GM12878 (cell line): ENCODE data around the gene ATL2. TPM values are rescaled to one million over a fixed set of nuclear protein-coding genes. Genes with fewer than 3 reads are reported as not detected.

Source experiments
- ATAC-seq: fragments of 200-7000 bp; cut with Tn5 transposase; 3 replicates; pipeline ENCODE4 v1.9.1; 2020; ENCODE audit warnings: mild to moderate bottlenecking, moderate library complexity
- BruUV-seq: library from RNA; stranded (reverse); fragments of 400-500 nt; replicated peaks from 2 replicates; lab custom pipeline; 2021; lab: Mats Ljungman, UMichigan
- CTCF ChIA-PET: fragments of 300-600 bp; sonication (Branson Sonifier 250); formaldehyde crosslinking; extraction: SDS; loops from one replicate; lab custom pipeline; 2021; ENCODE audit warnings: inconsistent platforms; lab: Yijun Ruan, JAX
- POLR2A ChIA-PET: fragments of 350-600 bp; formaldehyde crosslinking; extraction: SDS; loops from one replicate; lab custom pipeline; 2021; ENCODE audit warnings: inconsistent platforms; lab: Charles Lee
- RAD21 ChIA-PET: fragments of 300-600 bp; sonication (Branson Sonifier 250); formaldehyde crosslinking; loops from one replicate; lab custom pipeline; 2023; ENCODE audit warnings: antibody characterized with exemption; ENCODE audit not compliant: unreplicated experiment; lab: Charles Lee
- SMC1A ChIA-PET: fragments of 300-600 bp; sonication (Branson Sonifier 250); formaldehyde crosslinking; loops from one replicate; lab custom pipeline; 2023; ENCODE audit not compliant: unreplicated experiment, uncharacterized antibody; lab: Charles Lee
- DNase-seq: peaks from one replicate; pipeline ENCODE4 v3.0.0-alpha.2; 2011; ENCODE audit warnings: low read depth, low spot score
- FAIRE-seq: peaks from 3 replicates; lab custom pipeline; 2011; peaks lifted over from hg19 to GRCh38; lab: Jason Lieb, UNC
- H2AFZ ChIP-seq: 2 replicates; pipeline ENCODE4 v1.6.0; 2011; ENCODE audit warnings: low read depth, low read length, control low read depth; ENCODE audit not compliant: control insufficient read depth
- H3K27ac ChIP-seq: 2 replicates; pipeline ENCODE4 v1.5.1; 2011; ENCODE audit warnings: control low read depth; ENCODE audit not compliant: control insufficient read depth, insufficient read depth
- H3K27me3 ChIP-seq, 2 experiments: replicated peaks in 1 of 2; 2 replicates each; pipeline versions ENCODE4 v1.6.0 to v1.6.1; 2011; ENCODE audit warnings: low read length in 1 of 2; ENCODE audit not compliant: control insufficient read depth in 2 of 2, insufficient read depth in 2 of 2
- H3K36me3 ChIP-seq, 2 experiments: 2 replicates each; pipeline ENCODE4 v1.5.1; 2011; ENCODE audit warnings: low read length in 1 of 2; ENCODE audit not compliant: control insufficient read depth in 2 of 2, insufficient read depth in 2 of 2
- H3K4me1 ChIP-seq: 2 replicates; pipeline ENCODE4 v1.6.1; 2011; ENCODE audit warnings: mild to moderate bottlenecking, low read length, moderate library complexity, mixed read lengths; ENCODE audit not compliant: control insufficient read depth, insufficient read depth
- H3K4me2 ChIP-seq: 2 replicates; pipeline ENCODE4 v1.6.0; 2011; ENCODE audit warnings: control low read depth; ENCODE audit not compliant: control insufficient read depth, insufficient read depth
- H3K4me3 ChIP-seq: fragments of 200-600 bp; sonication (generic); 2 replicates; pipeline ENCODE4 v1.5.1; 2016
- H3K79me2 ChIP-seq: 2 replicates; pipeline ENCODE4 v1.6.0; 2011; ENCODE audit warnings: low read length; ENCODE audit not compliant: control insufficient read depth, insufficient read depth
- H3K9ac ChIP-seq: 2 replicates; pipeline ENCODE4 v1.8.0; 2011; ENCODE audit warnings: low read length, control low read depth, mixed read lengths; ENCODE audit not compliant: control insufficient read depth, insufficient read depth
- H3K9me3 ChIP-seq: replicated peaks from 3 replicates; pipeline ENCODE4 v1.5.1; 2011; ENCODE audit warnings: mild to moderate bottlenecking, low read length; ENCODE audit not compliant: control insufficient read depth, insufficient read depth
- H4K20me1 ChIP-seq: 2 replicates; pipeline ENCODE4 v1.6.0; 2011; ENCODE audit not compliant: control insufficient read depth, insufficient read depth
- ASH2L ChIP-seq: fragments of 300-600, 200-600 bp; sonication (generic); IDR thresholded peaks from 2 replicates; pipeline ENCODE4 v1.6.1; 2017; ENCODE audit warnings: low read depth, mild to moderate bottlenecking, borderline replicate concordance
- BCL11A ChIP-seq: IDR thresholded peaks from 2 replicates; pipeline ENCODE4 v1.6.1; 2011; ENCODE audit warnings: low read depth, low read length
- CBFB ChIP-seq: IDR thresholded peaks from 2 replicates; pipeline ENCODE4 v1.6.1; 2016; ENCODE audit warnings: antibody characterized with exemption, low read depth
- CHD1 ChIP-seq: IDR thresholded peaks from 2 replicates; pipeline ENCODE4 v1.6.1; 2012; ENCODE audit warnings: low read depth, low read length, improper control_type of control experiment
- GATAD2B ChIP-seq: fragments of 450-650 bp; conservative IDR thresholded peaks from 2 replicates; pipeline ENCODE4 v1.6.1; 2017; ENCODE audit warnings: low read depth, mild to moderate bottlenecking, moderate library complexity
- IKZF1 ChIP-seq: fragments of 450-650 bp; conservative IDR thresholded peaks from 2 replicates; pipeline ENCODE4 v1.6.1; 2017; ENCODE audit warnings: antibody characterized with exemption, mild to moderate bottlenecking
- NBN ChIP-seq: fragments of 450-650 bp; IDR thresholded peaks from 2 replicates; pipeline ENCODE4 v1.6.1; 2016
- NR2F1 ChIP-seq: fragments of 450-650 bp; conservative IDR thresholded peaks from 2 replicates; pipeline ENCODE4 v1.6.1; 2017; ENCODE audit warnings: mild to moderate bottlenecking
- RCOR1 ChIP-seq: conservative IDR thresholded peaks from 2 replicates; pipeline ENCODE4 v1.6.1; 2012; ENCODE audit warnings: low read depth, low read length, improper control_type of control experiment
- RFX5 ChIP-seq: IDR thresholded peaks from 2 replicates; pipeline ENCODE4 v1.6.1; 2011; ENCODE audit warnings: low read depth, low read length, improper control_type of control experiment
- TBL1XR1 ChIP-seq: IDR thresholded peaks from 2 replicates; pipeline ENCODE4 v1.6.1; 2012; ENCODE audit warnings: low read depth, low read length, improper control_type of control experiment
- ZNF207 ChIP-seq: fragments of 450-650 bp; IDR thresholded peaks from 2 replicates; pipeline ENCODE4 v1.6.1; 2014; ENCODE audit warnings: antibody characterized with exemption, mild to moderate bottlenecking, borderline replicate concordance
- ZNF274 ChIP-seq: IDR thresholded peaks from one replicate; pipeline ENCODE4 v1.8.0; 2011; ENCODE audit not compliant: insufficient read length, insufficient read depth
- WGBS: methylation state at CpG from one replicate; pipeline ENCODE4 v1.1.6; 2016; ENCODE audit warnings: low lambda C conversion rate; ENCODE audit not compliant: insufficient replicate concordance, insufficient coverage; ENCODE audit errors: missing lambda C conversion rate; 5-methylcytosine and 5-hydroxymethylcytosine counted together
- in situ Hi-C: fragments of 300-500 bp; cut with MboI; formaldehyde crosslinking; loops from 9 replicates; pipeline ENCODE4 v1.14.3; 2018; ENCODE audit warnings: mixed read lengths
- intact Hi-C: fragments of 100-400 bp; cut with micrococcal nuclease; formaldehyde crosslinking; loops from one replicate; pipeline ENCODE4 v1.14.2; 2022; ENCODE audit not compliant: unreplicated experiment
- polyA plus RNA-seq, 11 experiments: library from polyadenylated mRNA; depleted of rRNA in 4 of 11; unstranded in 6 of 11; stranded (reverse) in 5 of 11; fragments of >200 nt; fragmentation: Nextera tagmentation in 4 of 11; fragmentation: Illumina TruSeq in 1 of 11; extraction: Ambion mirVana in 4 of 11; extraction: Trizol in 1 of 11; gene quantifications; 1 replicate in 1 of 11; 2 replicates in 10 of 11; pipeline versions ENCODE4 v1.2.1 to v1.2.3, GENCODE V29; 2011 to 2016; ENCODE audit warnings: inconsistent platforms in 2 of 11, missing spikeins in 2 of 11, low read depth in 1 of 11
- total RNA-seq, 4 experiments: library from RNA; depleted of rRNA in 3 of 4; stranded (reverse); fragments of >200 nt in 3 of 4; fragmentation: Illumina TruSeq in 1 of 4; extraction: Trizol in 1 of 4; gene quantifications; 2 replicates each; pipeline versions ENCODE4 v1.2.1 to v1.2.3, GENCODE V29; 2013 to 2021
- TF ChIP-seq, protein P1 (sequence below): fragments of 450-650 bp; IDR thresholded peaks from 2 replicates; pipeline ENCODE4 v1.6.1; 2017; ENCODE audit warnings: mild to moderate bottlenecking, moderate library complexity
- TF ChIP-seq, protein P2 (sequence below): IDR thresholded peaks from 2 replicates; pipeline ENCODE4 v1.6.1; 2011; ENCODE audit warnings: low read depth, low read length, improper control_type of control experiment, borderline replicate concordance
- TF ChIP-seq, protein P3 (sequence below): fragments of 450-650 bp; IDR thresholded peaks from 2 replicates; pipeline ENCODE4 v1.6.1; 2016; ENCODE audit warnings: mild to moderate bottlenecking

ATL2 gene
- total and polyA plus RNA-seq, 10 of the 15 experiments (the other 5 are each of a cell fraction or from before 2014, with no cell fraction given), result 8.6 to 51.5 (median 41.8) TPM

DNA sequence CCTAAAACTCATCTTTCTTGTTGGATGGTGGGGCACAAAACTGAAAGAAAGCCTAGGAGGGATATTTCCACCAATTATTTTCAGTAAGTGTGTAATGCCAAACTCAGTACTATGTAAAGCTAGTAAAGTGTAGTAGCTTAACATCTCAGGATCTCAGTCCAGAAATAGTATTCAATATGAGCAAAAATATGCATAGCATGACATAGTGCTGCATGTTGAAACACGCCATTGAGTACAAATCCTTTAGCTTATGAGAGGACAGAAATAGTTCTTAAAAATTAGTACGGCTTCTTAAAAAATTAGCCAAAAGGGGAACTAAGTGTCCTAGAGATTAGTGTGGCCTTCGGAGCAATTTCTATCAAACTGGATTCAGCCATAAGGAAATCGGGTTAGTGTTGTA, 21.7 kb upstream of the ATL2 start:
- POLR2A ChIA-PET, result no interaction called here
- no peak overlapping the region for H3K4me2 ChIP-seq

More for the DNA sequence above, 21.7 kb upstream of the ATL2 start:
- no peak for FAIRE-seq
- WGBS, result 52% methylated on average over 4 of the region's 4 CpGs
- Histone ChIP-seq H3K27ac (no peak overlapping the region), H2AFZ (no peak overlapping the region), H3K27me3 (no peaks in the 10 kb centered on the region), H3K9me3 (peaks cover 2% of the 10 kb centered on the region; the same call in 2 of the 3 replicates), H3K9ac (no peak overlapping the region), H4K20me1 (no peaks in the 10 kb centered on the region), H3K79me2 (no peaks in the 10 kb centered on the region), H3K36me3 (no peaks in the 10 kb centered on the region), H3K4me1 (no peaks in the 10 kb centered on the region), H3K4me3 (no peak overlapping the region)
- in situ Hi-C loops, result no loop called here
- BruUV-seq, result no TSS peak
- ChIA-PET CTCF (interaction anchor here (0.7 kb wide), 1 partner anchor 30 kb away, joined by 4 read pairs; no protein-coding TSS in a partner anchor), RAD21 (no interaction called here), SMC1A (interaction anchor here (0.6 to 1.4 kb wide), 3 partner anchors 19 to 40 kb away, joined by 3 read pairs; no protein-coding TSS in a partner anchor)
- ATAC-seq, result no peak
- TF ChIP-seq RCOR1, result no peak
- TF ChIP-seq IKZF1, result no peak
- TF ChIP-seq ZNF274, result no peak
- no peak for TF ChIP-seq CHD1
- TF ChIP-seq, protein P1, sequence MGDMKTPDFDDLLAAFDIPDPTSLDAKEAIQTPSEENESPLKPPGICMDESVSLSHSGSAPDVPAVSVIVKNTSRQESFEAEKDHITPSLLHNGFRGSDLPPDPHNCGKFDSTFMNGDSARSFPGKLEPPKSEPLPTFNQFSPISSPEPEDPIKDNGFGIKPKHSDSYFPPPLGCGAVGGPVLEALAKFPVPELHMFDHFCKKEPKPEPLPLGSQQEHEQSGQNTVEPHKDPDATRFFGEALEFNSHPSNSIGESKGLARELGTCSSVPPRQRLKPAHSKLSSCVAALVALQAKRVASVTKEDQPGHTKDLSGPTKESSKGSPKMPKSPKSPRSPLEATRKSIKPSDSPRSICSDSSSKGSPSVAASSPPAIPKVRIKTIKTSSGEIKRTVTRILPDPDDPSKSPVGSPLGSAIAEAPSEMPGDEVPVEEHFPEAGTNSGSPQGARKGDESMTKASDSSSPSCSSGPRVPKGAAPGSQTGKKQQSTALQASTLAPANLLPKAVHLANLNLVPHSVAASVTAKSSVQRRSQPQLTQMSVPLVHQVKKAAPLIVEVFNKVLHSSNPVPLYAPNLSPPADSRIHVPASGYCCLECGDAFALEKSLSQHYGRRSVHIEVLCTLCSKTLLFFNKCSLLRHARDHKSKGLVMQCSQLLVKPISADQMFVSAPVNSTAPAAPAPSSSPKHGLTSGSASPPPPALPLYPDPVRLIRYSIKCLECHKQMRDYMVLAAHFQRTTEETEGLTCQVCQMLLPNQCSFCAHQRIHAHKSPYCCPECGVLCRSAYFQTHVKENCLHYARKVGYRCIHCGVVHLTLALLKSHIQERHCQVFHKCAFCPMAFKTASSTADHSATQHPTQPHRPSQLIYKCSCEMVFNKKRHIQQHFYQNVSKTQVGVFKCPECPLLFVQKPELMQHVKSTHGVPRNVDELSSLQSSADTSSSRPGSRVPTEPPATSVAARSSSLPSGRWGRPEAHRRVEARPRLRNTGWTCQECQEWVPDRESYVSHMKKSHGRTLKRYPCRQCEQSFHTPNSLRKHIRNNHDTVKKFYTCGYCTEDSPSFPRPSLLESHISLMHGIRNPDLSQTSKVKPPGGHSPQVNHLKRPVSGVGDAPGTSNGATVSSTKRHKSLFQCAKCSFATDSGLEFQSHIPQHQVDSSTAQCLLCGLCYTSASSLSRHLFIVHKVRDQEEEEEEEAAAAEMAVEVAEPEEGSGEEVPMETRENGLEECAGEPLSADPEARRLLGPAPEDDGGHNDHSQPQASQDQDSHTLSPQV, result no peak
- TF ChIP-seq TBL1XR1, result no peak
- TF ChIP-seq, protein P2, sequence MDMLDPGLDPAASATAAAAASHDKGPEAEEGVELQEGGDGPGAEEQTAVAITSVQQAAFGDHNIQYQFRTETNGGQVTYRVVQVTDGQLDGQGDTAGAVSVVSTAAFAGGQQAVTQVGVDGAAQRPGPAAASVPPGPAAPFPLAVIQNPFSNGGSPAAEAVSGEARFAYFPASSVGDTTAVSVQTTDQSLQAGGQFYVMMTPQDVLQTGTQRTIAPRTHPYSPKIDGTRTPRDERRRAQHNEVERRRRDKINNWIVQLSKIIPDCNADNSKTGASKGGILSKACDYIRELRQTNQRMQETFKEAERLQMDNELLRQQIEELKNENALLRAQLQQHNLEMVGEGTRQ, result no peak
- TF ChIP-seq CBFB, result no peak
- TF ChIP-seq RFX5, result no peak
- TF ChIP-seq ASH2L, result no peak
- TF ChIP-seq ZNF207, result no peak
- no peak for TF ChIP-seq NR2F1
- no peak for TF ChIP-seq GATAD2B
- TF ChIP-seq, protein P3, sequence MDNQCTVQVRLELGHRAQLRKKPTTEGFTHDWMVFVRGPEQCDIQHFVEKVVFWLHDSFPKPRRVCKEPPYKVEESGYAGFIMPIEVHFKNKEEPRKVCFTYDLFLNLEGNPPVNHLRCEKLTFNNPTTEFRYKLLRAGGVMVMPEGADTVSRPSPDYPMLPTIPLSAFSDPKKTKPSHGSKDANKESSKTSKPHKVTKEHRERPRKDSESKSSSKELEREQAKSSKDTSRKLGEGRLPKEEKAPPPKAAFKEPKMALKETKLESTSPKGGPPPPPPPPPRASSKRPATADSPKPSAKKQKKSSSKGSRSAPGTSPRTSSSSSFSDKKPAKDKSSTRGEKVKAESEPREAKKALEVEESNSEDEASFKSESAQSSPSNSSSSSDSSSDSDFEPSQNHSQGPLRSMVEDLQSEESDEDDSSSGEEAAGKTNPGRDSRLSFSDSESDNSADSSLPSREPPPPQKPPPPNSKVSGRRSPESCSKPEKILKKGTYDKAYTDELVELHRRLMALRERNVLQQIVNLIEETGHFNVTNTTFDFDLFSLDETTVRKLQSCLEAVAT, result no peak
- no peak for TF ChIP-seq NBN
- TF ChIP-seq BCL11A, result no peak
- DNase-seq, result no peak
- intact Hi-C loops, result no loop called here
